ENCODE data around the gene PGLYRP3.

Gene PGLYRP3, protein sequence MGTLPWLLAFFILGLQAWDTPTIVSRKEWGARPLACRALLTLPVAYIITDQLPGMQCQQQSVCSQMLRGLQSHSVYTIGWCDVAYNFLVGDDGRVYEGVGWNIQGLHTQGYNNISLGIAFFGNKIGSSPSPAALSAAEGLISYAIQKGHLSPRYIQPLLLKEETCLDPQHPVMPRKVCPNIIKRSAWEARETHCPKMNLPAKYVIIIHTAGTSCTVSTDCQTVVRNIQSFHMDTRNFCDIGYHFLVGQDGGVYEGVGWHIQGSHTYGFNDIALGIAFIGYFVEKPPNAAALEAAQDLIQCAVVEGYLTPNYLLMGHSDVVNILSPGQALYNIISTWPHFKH

DNA sequence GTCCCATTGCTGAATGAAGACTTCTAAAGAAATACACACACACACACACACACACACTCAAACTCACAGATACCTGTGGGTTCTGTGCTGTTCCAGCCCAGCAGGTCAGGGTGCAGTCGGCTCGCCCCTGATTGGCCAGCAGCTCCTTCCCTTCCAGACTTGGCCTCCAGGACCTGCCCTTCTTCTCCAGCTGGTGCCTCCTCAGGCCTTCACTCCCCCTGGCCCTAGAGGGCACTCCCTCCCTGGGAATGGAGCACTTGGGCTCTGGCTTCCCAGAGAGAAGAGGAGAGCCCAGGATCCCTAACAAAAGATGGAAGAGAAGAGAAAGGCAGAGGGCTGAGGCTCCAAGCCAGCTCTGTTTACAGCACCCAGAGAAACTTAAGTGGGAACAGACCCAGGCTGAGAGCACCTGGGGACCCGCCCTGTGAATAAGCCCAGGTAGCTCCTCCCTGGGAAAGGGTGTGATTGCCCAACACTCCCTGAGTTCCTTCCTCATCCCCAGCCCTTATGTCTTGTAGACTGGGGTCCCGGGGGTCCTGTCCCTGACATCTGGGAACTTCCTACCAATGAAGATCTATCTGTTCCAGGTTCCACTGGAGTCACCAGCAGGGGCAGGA, at the start of gene PGLYRP3:
Gene PGLYRP3 (minus strand): TSS at position 383 of the 617 bp plus-strand sequence. CDS start 2,287 bp downstream, outside the sequence.
- no peaks in the 10 kb centered on the region for H3K9me3 ChIP-seq (ENCODE audit: control insufficient read depth, insufficient read depth, low read depth, low read length)
- H3K27me3 ChIP-seq (ENCODE audit: control insufficient read depth, insufficient read depth, low read length), result no peaks in the 10 kb centered on the region
- H3K27ac ChIP-seq (ENCODE audit: low read depth, low read length), result no peak within 1 kb of the TSS
- no peak within 1 kb of the TSS for H3K4me3 ChIP-seq (ENCODE audit: low read depth, low read length)
- H3K4me1 ChIP-seq (ENCODE audit: control insufficient read depth, insufficient read depth, low read length), result no peaks in the 10 kb centered on the region
- H3K36me3 ChIP-seq (ENCODE audit: control insufficient read depth, insufficient read depth, low read length), result no peaks in the 10 kb centered on the region
- H3K9ac ChIP-seq (ENCODE audit: low read length), result no peak within 1 kb of the TSS

DNA sequence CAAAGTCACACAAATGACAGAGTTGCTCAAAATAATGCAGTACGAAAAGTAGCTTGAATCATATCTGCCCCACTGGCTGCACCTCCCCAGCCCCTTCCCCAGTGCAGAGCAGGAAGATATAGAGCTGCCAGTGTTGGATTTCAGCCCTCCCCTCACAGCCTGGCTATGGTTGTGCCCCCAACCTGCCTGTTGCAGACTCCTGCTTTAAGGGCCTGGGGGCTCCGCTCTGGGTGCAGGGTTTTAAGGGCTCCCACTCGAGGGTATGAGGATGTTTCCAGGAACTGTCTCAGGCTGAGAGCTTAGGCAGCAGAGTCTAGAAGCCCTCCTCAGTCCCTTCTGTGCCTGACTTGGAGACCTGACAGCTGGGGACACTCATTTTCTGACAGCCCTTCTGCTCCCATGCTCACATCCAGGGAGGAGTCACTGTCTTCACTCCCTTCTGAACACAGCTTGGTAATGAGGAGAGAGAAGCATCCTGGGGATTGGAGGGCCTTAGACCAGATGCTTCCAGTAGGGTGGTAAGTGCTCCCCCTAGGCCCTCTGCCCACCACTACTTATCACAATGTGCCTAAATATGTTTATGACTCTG, 49.5 kb upstream of the PGLYRP3 start:
- Histone ChIP-seq H3K4me3 (ENCODE audit: low read depth, low read length) (no peak overlapping the region), H3K4me1 (ENCODE audit: control insufficient read depth, insufficient read depth, low read length) (no peaks in the 10 kb centered on the region), H3K27me3 (ENCODE audit: control insufficient read depth, insufficient read depth, low read length) (peaks cover 5% of the 10 kb centered on the region; the same call in 1 of the 2 replicates), H3K9me3 (ENCODE audit: control insufficient read depth, insufficient read depth, low read depth, low read length) (no peaks in the 10 kb centered on the region), H3K9ac (ENCODE audit: low read length) (no peak overlapping the region), H3K27ac (ENCODE audit: low read depth, low read length) (no peak overlapping the region), H3K36me3 (ENCODE audit: control insufficient read depth, insufficient read depth, low read length) (no peaks in the 10 kb centered on the region)

DNA sequence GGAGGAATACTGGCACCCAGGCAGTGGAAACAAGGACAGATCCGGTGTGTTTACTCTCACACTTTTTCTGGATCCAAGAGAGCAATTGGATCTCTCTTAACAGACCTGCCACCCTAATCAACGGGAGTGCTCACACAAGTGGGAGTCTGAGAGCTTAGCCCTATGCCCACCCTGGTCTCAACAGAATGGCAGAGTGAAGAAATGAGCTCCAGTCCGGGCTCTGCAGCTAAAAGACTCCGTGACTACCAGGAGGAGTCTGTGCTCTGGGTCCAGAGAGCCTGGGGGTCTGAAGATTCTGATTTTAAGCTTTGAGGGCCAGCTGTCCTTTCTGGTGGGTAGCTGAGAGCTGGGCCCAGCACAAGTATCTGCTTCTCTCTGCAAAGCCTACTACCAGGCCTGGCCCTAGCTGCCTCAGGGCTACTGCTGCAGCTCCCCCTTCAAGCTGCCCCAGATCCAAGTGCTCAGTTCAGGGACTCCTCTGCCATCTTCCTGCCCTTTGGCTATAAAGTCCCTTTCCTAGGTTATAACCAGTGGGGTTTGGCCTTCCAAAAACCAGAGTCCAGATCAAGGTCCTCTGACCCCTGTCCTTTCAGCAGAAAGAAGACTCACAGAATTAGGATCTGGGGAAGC, 48.8 kb upstream of the PGLYRP3 start:
- no peak overlapping the region for H3K27ac ChIP-seq (ENCODE audit: low read depth, low read length)
- H3K27me3 ChIP-seq (ENCODE audit: control insufficient read depth, insufficient read depth, low read length), result peaks cover 5% of the 10 kb centered on the region; the same call in 1 of the 2 replicates
- H3K36me3 ChIP-seq (ENCODE audit: control insufficient read depth, insufficient read depth, low read length), result no peaks in the 10 kb centered on the region
- no peak overlapping the region for H3K9ac ChIP-seq (ENCODE audit: low read length)
- H3K4me3 ChIP-seq (ENCODE audit: low read depth, low read length), result no peak overlapping the region
- no peaks in the 10 kb centered on the region for H3K4me1 ChIP-seq (ENCODE audit: control insufficient read depth, insufficient read depth, low read length)
- H3K9me3 ChIP-seq (ENCODE audit: control insufficient read depth, insufficient read depth, low read depth, low read length), result no peaks in the 10 kb centered on the region

DNA sequence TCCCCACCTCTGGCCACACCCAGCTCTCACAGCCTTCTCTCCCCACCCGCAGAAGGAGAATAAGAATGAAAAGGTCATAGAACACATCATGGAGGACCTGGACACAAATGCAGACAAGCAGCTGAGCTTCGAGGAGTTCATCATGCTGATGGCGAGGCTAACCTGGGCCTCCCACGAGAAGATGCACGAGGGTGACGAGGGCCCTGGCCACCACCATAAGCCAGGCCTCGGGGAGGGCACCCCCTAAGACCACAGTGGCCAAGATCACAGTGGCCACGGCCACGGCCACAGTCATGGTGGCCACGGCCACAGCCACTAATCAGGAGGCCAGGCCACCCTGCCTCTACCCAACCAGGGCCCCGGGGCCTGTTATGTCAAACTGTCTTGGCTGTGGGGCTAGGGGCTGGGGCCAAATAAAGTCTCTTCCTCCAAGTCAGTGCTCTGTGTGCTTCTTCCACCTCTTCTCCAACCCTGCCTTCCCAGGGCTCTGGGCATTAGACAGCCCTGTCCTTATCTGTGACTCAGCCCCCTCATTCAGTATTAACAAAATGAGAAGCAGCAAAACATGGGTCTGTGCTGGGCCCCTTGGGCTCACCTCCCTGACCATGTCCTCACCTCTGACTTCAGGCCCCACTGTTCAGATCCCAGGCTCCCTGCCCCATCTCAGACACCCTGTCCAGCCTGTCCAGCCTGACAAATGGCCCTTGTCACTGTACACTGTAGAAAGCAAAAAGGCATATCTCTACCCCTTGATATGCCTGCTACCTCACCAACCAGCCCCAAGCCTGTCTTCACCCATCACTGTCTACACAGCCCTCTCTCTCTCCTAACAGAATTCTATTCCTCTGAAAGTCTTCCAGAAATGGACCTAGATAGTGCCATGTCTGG, 48.1 kb upstream of the PGLYRP3 start:
- no peak overlapping the region for H3K4me3 ChIP-seq (ENCODE audit: low read depth, low read length)
- H3K9me3 ChIP-seq (ENCODE audit: control insufficient read depth, insufficient read depth, low read depth, low read length), result no peaks in the 10 kb centered on the region
- no peaks in the 10 kb centered on the region for H3K36me3 ChIP-seq (ENCODE audit: control insufficient read depth, insufficient read depth, low read length)
- H3K27me3 ChIP-seq (ENCODE audit: control insufficient read depth, insufficient read depth, low read length), result peaks cover 5% of the 10 kb centered on the region; the same call in 1 of the 2 replicates
- H3K4me1 ChIP-seq (ENCODE audit: control insufficient read depth, insufficient read depth, low read length), result no peaks in the 10 kb centered on the region
- H3K27ac ChIP-seq (ENCODE audit: low read depth, low read length), result no peak overlapping the region
- H3K9ac ChIP-seq (ENCODE audit: low read length), result no peak overlapping the region

DNA sequence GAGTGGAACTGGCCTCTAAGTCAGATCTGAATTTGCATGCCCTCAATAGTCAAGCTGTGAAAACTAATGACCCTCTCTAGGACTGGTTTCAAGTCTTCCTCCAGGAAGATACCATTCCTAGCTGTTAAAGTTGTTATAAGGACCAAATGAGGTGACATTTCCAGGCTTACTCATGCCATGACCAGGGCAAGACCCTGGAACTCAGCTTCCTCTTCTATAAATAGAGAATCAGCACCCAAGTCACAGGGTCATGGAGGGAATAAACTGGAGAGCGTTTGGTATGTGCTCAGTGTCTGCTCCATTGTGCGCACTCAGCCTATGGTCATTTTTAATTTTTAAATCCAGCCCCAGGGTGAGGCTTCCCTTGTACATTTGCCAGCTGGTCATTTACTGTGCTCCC, 47.4 kb upstream of the PGLYRP3 start:
- H3K9me3 ChIP-seq (ENCODE audit: control insufficient read depth, insufficient read depth, low read depth, low read length), result no peaks in the 10 kb centered on the region
- no peak overlapping the region for H3K4me3 ChIP-seq (ENCODE audit: low read depth, low read length)
- no peak overlapping the region for H3K9ac ChIP-seq (ENCODE audit: low read length)
- H3K27ac ChIP-seq (ENCODE audit: low read depth, low read length), result no peak overlapping the region
- H3K36me3 ChIP-seq (ENCODE audit: control insufficient read depth, insufficient read depth, low read length), result no peaks in the 10 kb centered on the region
- H3K4me1 ChIP-seq (ENCODE audit: control insufficient read depth, insufficient read depth, low read length), result no peaks in the 10 kb centered on the region
- peaks cover 5% of the 10 kb centered on the region; the same call in 1 of the 2 replicates for H3K27me3 ChIP-seq (ENCODE audit: control insufficient read depth, insufficient read depth, low read length)

DNA sequence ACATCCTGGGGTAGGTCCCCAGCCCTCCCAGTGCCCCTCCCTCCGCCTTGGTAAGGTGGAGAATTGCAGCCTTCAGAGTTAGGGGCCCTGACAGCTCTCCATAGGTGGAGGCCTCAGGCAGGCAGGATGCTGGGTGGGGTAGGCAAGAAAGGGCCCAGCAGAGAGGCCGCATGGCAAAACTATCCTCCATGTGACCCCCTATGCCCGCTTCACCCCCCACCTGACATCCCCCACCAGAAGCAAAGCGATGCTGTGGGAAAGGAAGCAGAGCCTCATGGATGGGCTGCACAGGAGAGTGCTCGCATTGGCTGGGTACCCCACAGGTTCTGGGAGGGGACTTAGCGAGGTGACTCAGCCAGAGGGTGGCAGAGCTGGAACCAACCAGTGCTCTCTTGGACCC, 46.5 kb upstream of the PGLYRP3 start:
- Histone ChIP-seq H3K4me1 (ENCODE audit: control insufficient read depth, insufficient read depth, low read length) (no peaks in the 10 kb centered on the region), H3K27me3 (ENCODE audit: control insufficient read depth, insufficient read depth, low read length) (peaks cover 5% of the 10 kb centered on the region; the same call in 1 of the 2 replicates), H3K36me3 (ENCODE audit: control insufficient read depth, insufficient read depth, low read length) (no peaks in the 10 kb centered on the region), H3K9ac (ENCODE audit: low read length) (no peak overlapping the region), H3K9me3 (ENCODE audit: control insufficient read depth, insufficient read depth, low read depth, low read length) (no peaks in the 10 kb centered on the region), H3K27ac (ENCODE audit: low read depth, low read length) (no peak overlapping the region), H3K4me3 (ENCODE audit: low read depth, low read length) (no peak overlapping the region)

DNA sequence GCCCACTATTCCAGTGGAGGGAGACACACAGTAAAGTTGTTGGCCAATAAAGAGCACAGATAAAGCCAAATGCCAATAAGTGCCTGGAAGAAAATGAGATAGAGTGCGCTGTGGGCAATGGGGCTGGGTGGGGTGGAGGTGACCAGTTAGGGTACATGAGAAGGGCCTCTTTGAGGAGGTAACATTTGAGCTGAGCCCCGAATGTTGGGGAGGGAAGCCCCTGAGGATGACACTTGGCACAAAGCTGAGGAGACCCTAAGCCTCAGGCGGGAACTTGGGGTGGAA, 45.9 kb upstream of the PGLYRP3 start:
- Histone ChIP-seq H3K9ac (ENCODE audit: low read length) (no peak overlapping the region), H3K9me3 (ENCODE audit: control insufficient read depth, insufficient read depth, low read depth, low read length) (no peaks in the 10 kb centered on the region), H3K27me3 (ENCODE audit: control insufficient read depth, insufficient read depth, low read length) (peaks cover 3% of the 10 kb centered on the region; the same call in 1 of the 2 replicates), H3K27ac (ENCODE audit: low read depth, low read length) (no peak overlapping the region), H3K36me3 (ENCODE audit: control insufficient read depth, insufficient read depth, low read length) (no peaks in the 10 kb centered on the region), H3K4me3 (ENCODE audit: low read depth, low read length) (no peak overlapping the region), H3K4me1 (ENCODE audit: control insufficient read depth, insufficient read depth, low read length) (no peaks in the 10 kb centered on the region)

DNA sequence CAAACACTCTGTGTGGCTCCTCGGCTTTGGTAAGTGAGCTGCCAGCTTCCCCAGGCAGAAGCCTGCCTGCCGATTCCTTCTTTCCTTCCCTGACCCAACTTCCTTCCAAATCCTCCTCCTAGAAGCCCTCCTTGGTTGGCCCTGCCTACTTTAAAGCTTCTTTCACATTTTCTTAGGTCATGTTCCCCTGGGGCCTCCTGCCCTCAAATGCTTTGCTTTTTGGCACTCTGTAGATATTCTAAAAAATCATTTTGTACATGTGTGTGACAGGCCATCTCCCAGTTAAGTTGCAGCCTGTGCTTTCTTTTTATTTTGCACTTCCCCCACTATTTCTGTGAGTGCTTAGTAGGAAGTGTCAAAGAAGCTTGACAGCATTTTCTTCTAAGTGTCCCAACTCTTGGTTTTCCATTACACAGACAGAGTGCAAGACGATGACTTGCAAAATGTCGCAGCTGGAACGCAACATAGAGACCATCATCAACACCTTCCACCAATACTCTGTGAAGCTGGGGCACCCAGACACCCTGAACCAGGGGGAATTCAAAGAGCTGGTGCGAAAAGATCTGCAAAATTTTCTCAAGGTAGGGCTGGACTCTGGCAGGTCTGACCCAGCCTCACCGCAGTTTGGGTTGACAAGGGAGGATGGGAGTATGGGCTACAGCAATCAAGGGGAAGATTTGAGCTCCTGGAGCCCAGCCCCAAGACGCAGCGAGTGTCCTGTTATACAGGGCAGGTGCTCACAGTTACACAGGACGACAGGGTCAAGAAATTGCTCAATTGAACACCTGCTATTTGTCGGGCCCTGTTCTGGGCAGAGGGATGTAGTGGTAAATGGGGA, 45.3 kb upstream of the PGLYRP3 start, which contains the start of gene S100A9:
Gene S100A9 (plus strand): TSS at position 2 of the 838 bp plus-strand sequence. CDS start 430 bp downstream, at position 432.
- Histone ChIP-seq H3K36me3 (ENCODE audit: control insufficient read depth, insufficient read depth, low read length) (no peaks in the 10 kb centered on the region), H3K27me3 (ENCODE audit: control insufficient read depth, insufficient read depth, low read length) (no peaks in the 10 kb centered on the region), H3K4me1 (ENCODE audit: control insufficient read depth, insufficient read depth, low read length) (no peaks in the 10 kb centered on the region), H3K27ac (ENCODE audit: low read depth, low read length) (no peak within 1 kb of the TSS), H3K9me3 (ENCODE audit: control insufficient read depth, insufficient read depth, low read depth, low read length) (no peaks in the 10 kb centered on the region), H3K9ac (ENCODE audit: low read length) (no peak within 1 kb of the TSS), H3K4me3 (ENCODE audit: low read depth, low read length) (no peak within 1 kb of the TSS)

DNA sequence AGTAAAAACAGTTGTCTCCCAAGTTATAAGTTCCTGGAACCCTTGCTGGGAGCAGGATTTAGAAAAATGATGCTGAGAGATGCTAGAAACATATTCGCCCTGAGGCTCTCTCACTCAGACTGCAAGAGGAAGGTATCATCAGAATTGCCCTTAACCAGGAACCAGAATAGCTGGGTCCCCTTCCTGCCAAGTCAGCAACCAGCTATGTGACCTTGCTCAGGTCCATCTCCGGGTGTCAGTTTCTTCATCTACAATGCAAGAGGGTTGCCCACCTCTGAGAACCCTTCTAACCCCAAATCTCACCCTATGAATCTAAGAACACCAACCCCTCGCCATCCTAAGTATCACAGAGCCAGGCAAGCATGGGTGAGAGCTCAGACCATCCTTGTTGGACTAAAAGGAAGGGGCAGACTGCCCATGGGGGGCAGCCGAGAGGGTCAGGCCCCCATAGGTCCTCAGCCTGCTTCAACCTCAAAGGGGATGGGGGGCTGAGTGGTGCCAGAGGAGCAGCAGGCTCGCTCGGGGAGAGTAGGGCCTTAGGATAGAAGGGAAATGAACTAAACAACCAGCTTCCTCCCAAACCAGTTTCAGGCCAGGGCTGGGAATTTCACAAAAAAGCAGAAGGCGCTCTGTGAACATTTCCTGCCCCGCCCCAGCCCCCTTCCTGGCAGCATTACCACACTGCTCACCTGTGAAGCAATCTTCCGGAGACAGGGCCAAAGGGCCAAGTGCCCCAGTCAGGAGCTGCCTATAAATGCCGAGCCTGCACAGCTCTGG, 44.5 kb upstream of the PGLYRP3 start:
- H3K9ac ChIP-seq (ENCODE audit: low read length), result no peak overlapping the region

More for the DNA sequence above, 44.5 kb upstream of the PGLYRP3 start:
- H3K27me3 ChIP-seq (ENCODE audit: control insufficient read depth, insufficient read depth, low read length), result no peaks in the 10 kb centered on the region
- H3K4me1 ChIP-seq (ENCODE audit: control insufficient read depth, insufficient read depth, low read length), result no peaks in the 10 kb centered on the region
- no peaks in the 10 kb centered on the region for H3K36me3 ChIP-seq (ENCODE audit: control insufficient read depth, insufficient read depth, low read length)
- H3K9me3 ChIP-seq (ENCODE audit: control insufficient read depth, insufficient read depth, low read depth, low read length), result no peaks in the 10 kb centered on the region
- no peak overlapping the region for H3K4me3 ChIP-seq (ENCODE audit: low read depth, low read length)
- H3K27ac ChIP-seq (ENCODE audit: low read depth, low read length), result no peak overlapping the region

Data from HUES6 (cell line).